Stimulated activated CD8-positive, alpha-beta memory T cell treated with anti-CD3 and anti-CD28 coated beads, Interleukin-7, amount 100 ng/mL, for 48 hours (primary cell): ENCODE data around the gene XIRP1.
"Not testable (repeated sequence)": the region's sequence is repeated elsewhere in the genome, so short reads cannot be mapped to it uniquely, and the experiment has no call there.

Experiments used
- DNase-seq, 2 donors: peaks; one replicate each; pipeline ENCODE4 v3.0.0-alpha.2; 2020; ENCODE audit warnings: low read depth in 1 of 2; ENCODE audit errors: extremely low read depth in 1 of 2

XIRP1 gene

GRCh38 chr3:39171860-39172259, 20.5 kb downstream of the XIRP1 start:
- DNase-seq: no peak

GRCh38 chr3:39170877-39171276, 21.5 kb downstream of the XIRP1 start:
- DNase-seq: not testable (repeated sequence)

- no peak for DNase-seq
Observed at GRCh38 chr3:39170461-39170860, 21.9 kb downstream of the XIRP1 start.

GRCh38 chr3:39169712-39170111, 22.7 kb downstream of the XIRP1 start:
- DNase-seq: no peak

- DNase-seq: no peak
Observed at GRCh38 chr3:39168156-39168780, 24.1 kb downstream of the XIRP1 start.

GRCh38 chr3:39166932-39167532, 25.4 kb downstream of the XIRP1 start:
- DNase-seq: no peak

- DNase-seq: no peak
Observed at GRCh38 chr3:39166134-39166710, 26.2 kb downstream of the XIRP1 start.

- DNase-seq: no peak
Observed at GRCh38 chr3:39165518-39165917, 26.9 kb downstream of the XIRP1 start.

GRCh38 chr3:39164414-39164813, 28.0 kb downstream of the XIRP1 start:
- no peak for DNase-seq

GRCh38 chr3:39158148-39158715, 34.2 kb downstream of the XIRP1 start:
- DNase-seq: no peak

GRCh38 chr3:39157359-39157758, 35.0 kb downstream of the XIRP1 start:
- DNase-seq: no peak

- DNase-seq: no peak
Observed at GRCh38 chr3:39156421-39156820, 36.0 kb downstream of the XIRP1 start.

GRCh38 chr3:39154280-39155021, 37.9 kb downstream of the XIRP1 start:
- DNase-seq: no peak

- DNase-seq: no peak
Observed at GRCh38 chr3:39153977-39154279, 38.5 kb downstream of the XIRP1 start.

- DNase-seq: peak in 1 of 2 donors; percentile 62
Observed at GRCh38 chr3:39150803-39151631, 41.4 kb downstream of the XIRP1 start.

- DNase-seq: no peak
Observed at GRCh38 chr3:39150148-39150802, 42.1 kb downstream of the XIRP1 start.

GRCh38 chr3:39149498-39150147, 42.8 kb downstream of the XIRP1 start:
- no peak for DNase-seq

- no peak for DNase-seq
Observed at GRCh38 chr3:39149059-39149455, 43.3 kb downstream of the XIRP1 start.

- no peak for DNase-seq
Observed at GRCh38 chr3:39148435-39149058, 43.8 kb downstream of the XIRP1 start.
